Measurements from ENCODE around the gene SPRR3.

The SPRR3 gene, protein sequence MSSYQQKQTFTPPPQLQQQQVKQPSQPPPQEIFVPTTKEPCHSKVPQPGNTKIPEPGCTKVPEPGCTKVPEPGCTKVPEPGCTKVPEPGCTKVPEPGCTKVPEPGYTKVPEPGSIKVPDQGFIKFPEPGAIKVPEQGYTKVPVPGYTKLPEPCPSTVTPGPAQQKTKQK

DNA sequence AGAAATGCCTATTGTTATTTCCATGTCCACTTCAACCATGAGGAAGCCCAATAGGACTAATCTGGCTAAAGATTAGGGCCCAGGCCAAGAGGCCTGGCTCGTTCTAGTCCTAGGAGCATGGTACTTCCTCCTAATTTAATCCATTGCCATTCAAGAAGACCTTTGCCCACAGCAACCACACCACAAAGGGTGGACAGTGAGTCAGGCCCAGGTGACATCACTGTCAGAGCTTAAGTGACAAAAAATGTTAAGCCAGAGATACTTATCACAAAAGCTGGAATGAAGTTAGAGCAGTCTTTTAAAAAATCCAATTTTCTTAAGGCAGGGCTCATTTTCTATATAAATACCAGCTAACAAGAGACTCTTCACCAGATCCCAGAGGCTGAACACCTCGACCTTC is at the start of gene SPRR3:
TSS of gene SPRR3 (plus strand) at position 368 of the 400 bp plus-strand sequence. CDS start 1,272 bp downstream, outside the sequence.
- no peak for DNase-seq

DNA sequence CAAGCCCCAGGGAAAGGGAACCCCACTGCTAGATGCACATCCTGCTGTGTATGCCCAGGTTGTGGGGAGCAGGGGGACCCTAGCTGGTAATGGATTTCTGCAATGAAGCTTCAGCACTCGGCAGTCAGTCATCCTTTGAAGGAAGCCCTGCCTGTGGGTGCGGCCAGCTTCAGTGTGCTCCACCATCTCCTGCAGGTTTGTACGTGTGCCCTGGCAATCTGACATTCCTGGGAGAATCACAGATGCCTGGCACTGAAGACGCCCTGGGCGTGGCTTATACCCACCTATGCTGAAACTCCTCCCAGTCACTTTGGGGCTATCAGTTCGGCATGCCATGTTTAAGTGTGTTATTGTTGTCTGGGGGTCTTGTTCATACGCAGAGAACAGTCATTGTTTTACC is 47.8 kb upstream of the SPRR3 start:
- no peak for DNase-seq

DNA sequence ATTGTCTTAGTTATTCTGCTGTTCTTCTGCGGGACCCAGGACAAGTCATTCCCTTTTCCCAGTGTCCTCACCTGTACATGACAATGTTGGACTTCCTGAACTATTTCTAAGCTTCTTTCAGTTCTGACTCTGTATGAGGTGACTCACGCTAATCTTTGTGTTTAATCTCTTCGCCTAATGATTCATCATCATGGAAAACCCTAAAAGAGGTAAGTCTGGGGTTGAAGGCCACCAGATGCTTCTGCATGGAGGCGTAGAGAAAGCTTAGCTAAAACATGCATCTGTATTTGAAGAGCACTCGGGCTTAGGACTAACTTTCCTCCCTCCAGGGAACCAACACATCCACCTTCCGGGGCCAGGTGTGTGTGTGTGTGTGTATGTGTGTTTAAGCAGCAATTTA is 47.1 kb upstream of the SPRR3 start:
- no peak for DNase-seq

DNA sequence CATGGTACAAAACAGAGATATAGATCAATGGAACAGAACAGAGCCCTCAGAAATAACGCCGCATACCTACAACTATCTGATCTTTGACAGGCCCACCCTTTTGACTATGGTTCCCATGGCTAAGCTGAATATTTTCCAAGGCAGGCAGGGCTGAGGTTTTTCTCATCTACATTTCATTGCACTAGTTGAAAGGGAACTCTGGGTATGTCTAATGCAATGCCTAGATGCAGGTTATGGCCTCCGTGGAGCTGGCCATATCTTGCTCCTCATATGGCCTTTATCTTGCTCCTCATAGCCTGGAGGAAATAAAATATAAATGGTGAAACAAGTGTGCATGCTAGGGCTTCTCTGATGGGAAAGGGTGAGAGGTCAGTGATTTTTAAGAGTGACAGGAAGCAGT is 44.0 kb upstream of the SPRR3 start:
- no peak for DNase-seq

DNA sequence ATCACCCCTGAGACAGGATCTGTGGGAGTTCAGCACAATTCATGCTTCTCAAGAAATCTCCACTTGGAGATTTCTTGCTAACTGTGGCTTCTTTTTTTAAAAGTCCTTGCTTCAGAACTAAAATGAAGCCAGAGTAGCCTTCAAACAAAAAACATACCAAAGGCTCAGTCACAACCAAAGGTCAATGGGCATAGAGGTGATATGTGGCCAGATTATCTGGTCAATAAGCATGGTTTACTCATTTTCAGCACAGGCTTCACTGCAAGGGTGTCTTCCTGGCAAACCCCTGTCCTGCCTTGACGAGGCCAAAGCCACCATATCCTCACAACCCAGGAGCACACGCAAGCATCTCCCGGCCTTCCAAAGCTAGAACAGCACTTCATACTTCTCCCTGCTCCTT is 42.3 kb upstream of the SPRR3 start:
- DNase-seq = no peak

DNA sequence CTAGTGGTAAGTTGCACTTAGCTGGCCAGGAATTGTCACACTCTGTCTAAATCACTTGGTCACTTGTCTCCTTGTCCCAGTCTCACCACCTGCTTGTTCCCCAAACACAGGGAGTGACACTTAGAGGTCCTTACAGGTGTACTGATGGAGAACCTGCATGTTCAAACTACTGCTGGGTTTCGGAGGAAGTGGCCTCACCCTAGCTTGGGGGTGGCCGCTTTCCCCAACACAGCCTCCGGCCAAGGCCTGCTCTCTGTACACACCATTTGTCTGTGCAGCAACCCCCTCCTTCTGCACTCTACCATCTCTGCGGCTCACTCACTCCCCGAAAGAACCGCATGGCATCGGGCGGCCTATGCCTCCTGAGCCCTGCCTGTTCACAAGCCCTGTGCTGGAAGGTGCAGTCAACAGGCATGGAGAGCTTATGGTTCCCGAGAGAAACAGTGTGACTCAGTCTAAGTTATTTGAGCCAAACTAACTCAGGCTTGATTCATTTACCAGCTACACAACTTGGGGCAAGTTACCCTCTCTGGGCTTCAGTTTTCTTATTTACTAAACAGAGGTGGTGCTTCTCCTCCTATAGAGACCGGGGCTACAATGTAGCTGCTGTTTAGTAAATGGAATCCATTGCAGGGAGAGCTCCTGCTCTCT is 41.6 kb upstream of the SPRR3 start:
- no peak for DNase-seq

DNA sequence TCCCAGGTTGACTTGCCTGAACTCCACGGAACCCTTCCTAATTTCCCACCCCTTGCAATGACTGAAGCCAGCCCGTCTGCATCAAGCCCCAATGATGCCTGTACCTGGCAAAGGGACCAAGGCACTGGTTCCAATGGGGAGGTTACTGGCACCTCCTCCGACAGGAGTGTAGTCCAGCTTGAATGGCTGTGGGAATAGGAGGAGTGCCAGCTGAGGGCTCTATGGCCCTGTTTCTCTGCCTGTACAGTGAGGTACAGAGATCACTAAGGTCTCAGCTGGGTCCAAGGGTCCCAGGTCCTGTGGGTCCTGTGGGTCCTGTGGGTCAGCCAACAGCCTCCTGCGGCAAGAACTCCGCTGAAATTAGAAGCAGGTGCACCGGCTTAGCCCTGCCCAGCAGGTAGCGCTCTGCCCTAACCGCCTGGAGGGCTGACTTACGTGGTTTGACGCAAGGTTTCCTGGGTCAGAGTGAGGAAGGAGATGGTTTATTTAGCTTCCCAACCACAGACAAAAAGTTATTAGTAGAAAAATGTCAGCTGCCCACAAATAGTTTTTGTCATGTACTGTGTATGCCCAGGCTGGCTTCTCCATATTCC is 41.0 kb upstream of the SPRR3 start:
- no peak for DNase-seq

DNA sequence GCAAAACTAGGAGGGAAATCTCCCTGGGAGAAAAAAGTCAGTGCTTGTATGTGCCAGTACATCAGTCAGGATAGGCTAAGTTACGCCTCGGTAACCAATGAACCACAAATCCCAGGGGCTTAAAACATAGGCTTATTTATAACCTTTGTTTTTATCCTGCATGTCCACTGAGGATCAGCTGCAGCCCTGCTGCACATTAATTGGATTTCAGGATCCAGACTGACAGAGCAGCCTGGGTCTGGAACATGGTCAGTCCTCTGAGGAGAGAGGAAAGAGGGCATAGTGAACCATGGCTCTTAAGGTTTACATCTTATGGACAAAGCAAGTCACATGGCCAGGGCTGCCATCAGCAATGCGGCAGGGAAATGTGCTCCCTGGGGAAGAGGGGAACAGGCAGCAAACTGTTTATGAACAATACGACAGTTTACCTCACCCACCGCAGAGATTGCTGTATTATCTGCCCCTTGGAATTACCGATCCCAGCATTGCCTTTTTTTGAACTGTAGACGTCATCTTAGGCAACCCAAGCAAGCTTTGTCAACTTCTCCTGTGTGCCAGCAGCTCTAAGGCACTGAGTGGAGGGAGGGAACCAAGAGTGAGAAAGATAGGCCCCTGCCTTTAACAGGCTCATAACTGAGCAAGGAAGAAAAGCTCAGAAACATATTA is 40.2 kb upstream of the SPRR3 start:
- DNase-seq = no peak

DNA sequence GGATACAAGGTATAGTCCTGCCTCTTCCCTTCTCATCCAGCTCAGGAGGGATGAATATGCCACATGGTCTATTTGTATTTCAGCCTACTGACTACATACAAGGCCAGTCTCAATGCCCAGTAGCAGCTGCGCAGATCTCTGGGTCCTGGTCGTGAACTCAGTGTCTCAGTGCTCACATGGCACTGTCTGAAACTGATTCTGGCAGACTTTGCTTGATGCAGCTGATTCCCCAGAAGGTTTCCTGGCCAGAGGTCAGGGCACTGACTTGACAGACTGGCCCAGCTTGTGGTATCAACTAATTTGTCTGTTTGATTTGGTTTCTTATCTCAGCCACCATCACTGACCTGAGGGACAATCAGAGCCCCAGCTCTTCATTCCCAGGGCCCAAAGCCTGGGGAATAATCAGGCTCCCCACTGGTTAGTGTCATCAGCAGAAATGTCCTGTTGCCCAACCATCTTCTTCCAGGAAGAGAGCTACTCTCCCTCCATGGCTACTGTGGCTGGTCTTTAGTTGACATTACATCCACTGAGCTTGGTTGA is 38.6 kb upstream of the SPRR3 start:
- DNase-seq = no peak

DNA sequence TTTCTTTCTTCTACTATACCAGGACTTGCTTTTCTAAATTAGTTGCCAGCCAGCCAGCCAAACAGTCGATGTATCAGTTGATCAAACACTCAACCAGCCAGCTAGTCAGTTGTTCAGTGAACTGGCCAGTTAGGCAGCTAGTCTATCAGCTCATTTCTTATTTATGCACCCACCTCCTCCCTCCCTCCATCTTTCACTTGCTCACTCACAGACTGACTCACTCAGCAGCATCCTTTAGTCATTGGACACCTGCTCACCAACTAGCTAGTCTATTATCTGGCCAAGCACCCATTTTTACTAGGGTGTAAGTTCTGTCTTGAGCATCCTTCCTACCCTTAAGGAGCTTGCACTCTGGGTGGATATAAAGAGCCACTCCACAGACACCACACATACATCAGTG is 37.0 kb upstream of the SPRR3 start:
- DNase-seq = no peak

DNA sequence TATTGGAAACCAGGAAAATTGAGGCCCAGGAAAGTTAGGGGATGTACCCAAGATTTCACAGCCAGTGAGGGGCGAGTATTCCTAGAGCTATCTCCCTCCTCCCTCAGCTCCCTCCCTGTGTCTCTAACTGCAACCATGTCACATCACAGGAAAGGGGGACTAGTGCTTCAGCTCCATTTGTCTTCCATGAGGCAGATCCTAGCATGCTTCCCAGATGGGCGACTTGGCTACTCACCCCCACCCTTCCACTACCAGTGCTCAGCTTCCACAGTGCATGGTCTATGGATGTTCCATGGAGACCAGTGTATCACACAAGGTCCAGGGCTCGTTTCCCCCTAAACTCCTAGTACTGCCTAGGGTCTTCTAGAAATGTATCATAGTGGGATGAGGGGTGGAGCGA is 35.7 kb upstream of the SPRR3 start:
- DNase-seq = no peak

DNA sequence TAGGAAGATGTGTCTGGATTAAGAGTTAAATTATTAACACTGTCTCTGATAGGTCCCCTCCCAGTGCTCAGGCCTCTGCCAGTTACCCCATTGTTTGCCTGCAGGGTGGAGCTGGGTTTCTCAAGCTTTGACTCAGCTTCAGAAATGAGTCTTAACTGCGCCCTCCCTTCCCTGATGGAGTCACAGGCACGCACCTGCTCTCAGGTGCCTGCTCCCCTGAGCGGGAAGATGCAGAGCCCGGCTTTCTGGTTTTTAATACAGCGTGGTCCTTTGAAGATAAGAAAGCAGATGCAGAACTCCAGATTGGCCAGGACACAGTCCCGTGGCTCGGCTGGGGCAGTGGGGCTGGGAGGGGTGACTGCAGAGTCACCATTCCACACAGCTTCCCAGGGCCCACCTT is 34.3 kb upstream of the SPRR3 start:
- no peak for DNase-seq

DNA sequence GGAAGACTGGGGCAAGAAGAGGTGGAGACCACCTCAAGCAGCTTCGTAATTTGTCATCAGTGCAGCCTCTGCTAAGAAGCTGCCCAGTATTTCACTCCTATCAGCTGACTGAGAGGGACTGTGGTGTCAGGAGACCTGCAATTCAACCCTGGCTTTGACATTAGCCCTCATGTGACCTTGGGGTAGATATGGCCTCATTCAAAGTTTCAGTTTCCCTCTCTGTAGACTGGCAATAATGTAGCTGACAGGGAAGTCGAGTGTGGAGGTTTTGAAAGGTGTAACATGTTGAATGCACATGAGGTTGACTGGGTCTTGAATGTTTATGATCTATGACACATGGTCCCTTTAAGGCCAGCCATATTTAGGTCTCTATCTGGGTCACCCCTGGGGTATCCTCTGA is 33.3 kb upstream of the SPRR3 start:
- no peak for DNase-seq

DNA sequence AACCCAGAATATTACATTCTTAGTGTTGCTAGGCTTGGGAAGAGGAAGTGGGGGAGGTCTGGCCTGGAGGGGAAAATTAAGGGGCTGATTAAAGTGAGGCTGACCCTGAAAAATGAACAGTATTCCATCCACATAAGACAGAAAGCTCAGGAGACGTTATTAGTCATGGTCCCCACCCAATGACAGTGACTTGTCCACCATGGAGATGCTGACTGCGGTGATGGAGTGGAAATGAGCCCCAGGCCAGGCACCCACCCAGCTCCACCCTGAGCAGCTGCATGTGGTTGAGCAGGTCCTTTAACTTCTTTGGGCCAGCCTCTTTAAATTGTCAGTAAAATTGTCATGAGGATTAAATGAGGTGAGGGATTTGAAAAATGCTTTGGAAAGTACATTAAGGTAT is 32.5 kb upstream of the SPRR3 start:
- DNase-seq = no peak

DNA sequence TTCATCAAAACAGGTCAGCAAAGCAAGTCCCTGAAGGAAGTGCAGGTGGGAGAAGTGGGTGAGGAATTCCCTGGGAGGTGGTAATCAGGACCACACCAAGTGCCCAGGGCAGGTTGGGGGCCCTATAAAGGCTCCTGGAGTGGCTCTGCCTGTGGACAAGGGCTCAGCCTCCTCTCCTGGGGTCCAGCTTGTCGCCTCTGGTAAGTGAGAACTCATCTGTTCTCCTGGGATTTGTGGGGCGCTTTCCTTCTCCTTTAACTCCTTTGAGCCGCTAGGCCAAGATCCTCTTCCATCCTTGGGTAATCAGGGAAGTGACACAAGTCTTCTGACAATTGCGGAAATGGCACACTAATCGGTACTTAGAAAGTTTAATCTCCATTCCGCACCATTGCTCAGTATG is 31.1 kb upstream of the SPRR3 start, which contains the start of gene SPRR4:
TSS of gene SPRR4 (plus strand) at position 154 of the 400 bp plus-strand sequence. CDS start 1,243 bp downstream, outside the sequence.
- no peak for DNase-seq

DNA sequence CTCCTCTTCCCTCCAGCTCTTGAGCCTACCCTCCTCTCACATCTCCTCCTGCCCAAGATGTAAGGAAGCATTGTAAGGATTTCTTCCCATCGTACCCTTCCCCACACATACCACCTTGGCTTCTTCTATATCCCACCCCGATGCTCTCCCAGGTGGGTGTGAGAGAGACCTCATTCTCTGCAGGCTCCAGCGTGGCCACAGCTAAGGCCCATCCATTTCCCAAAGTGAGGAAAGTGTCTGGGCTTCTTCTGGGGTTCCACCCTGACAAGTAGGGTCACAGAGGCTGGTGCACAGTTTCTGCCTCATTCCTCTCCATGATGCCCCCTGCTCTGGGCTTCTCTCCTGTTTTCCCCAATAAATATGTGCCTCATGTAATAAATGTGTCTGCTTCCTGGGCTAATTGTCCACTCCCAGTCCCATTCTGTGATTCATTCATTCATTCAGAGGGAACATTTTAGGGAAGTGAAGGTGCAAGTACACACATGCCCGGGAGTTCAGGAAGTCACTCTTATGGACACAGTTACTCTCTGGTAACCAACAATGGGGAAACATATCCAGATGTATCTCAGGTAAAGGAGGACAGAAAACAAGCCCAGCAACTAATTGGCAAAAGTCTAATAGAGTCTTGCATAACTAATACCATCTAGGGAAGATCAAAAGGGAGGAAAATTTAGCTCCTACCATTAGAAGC is 29.2 kb upstream of the SPRR3 start:
- DNase-seq = no peak

DNA sequence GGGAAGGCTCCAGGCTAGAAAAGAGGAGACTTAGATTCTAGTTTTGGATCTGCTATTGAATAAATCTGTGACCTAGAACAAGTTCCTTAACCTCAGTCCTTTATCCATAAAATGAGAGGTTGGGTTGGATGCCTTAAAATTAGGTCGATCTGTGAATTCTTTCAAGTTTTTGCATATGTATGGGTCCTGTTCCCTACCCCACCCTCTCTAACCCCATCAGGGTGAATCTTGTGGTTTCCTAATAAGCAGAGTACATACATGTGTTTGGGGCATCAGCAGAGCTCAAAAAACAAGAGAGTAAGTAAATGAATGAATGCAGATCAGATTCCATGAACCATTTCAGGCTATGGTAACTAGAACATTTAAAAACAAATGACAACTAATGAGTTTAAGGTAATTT is 24.9 kb upstream of the SPRR3 start:
- no peak for DNase-seq

DNA sequence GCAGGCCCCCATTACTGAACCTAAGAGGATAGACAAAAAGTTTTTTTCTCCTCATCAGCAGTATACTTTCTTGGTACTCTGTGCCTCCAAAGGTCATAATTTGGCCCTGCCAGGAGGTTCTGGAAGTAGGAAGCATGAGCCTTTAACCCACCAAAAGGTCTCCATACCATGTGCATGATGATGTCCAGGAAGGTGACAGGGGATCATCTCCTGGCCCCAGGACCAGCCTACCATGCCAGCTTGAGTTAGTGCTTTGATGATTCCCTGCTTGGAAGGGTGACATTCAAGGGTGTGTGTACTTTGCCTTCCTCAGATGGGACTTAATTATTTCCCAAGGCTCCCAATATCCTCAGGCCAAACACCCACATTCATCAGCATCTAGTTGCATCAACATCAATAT is 23.9 kb upstream of the SPRR3 start:
- no peak for DNase-seq

DNA sequence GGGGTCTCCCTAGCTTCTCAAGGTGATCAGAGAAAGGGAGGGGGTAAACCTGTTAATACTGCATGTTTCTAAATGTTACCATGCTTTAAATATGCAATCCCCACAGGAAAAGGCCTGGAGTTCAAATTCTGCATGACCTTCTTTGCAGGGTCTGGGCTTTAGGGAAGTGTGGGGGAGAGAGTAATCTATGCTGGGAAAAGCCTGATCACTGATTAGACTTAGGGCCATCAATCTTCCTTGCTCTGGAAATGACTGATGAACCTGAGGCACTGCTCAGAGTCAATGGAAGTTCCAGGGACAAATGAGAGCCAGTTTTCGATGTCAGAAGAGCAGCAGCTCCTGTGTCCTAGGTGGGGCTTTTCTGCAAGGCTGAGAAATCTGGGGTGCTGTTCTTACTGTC is 20.9 kb upstream of the SPRR3 start:
- DNase-seq = no peak

DNA sequence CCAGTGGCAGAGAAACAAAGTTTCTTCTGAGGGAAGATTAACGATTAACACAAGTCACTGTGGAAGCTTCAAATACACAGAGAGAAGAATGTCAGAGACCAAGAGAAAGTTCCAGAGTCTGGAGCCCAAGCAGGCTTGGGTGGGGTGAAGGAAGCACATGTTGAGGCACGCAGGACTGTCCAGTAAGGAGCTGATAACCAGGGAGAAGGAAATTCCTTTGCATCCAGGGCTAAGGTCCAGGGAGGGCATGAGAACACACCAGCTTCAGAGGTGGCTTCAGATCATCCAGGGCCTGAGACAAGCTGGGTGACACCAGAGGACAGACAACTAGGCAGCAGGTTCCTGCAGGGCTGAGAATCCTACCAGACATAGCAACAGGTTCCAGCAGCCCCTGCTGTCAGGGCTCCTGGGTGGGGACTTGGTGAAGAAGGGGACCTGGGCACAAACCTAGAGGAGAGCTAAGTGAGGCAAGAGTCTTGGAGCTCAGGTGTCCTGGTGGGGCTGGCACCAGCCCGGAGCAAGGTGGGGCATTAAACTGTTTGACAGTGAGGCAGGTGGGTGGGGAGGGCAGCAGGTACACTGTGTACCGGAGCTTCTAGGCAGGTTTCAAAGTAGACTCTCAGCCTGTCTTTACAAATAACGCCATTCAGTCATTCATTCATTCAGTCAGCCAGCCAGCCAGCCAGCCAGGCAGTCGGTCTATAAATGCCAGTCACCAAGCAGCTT is 20.2 kb upstream of the SPRR3 start:
- DNase-seq = no peak

DNA sequence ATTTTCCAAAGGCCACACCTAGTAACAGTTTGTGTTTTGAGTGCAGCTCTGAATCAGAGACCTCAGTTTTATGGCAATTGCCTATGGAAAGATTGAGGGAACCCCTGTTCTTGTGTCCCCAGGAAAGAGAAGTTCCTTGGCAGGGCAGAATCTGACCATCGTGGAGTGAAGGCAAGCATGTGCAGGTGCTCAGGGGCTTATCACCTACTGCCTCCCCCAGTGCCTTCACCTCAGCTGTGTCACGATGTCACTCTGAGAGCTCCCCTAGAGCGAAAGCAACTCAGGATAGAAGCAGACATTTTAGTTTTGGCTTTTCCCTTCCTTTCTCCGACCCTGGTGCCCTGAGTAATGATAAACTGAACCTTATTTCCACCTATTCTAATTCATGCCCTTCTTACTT is 19.5 kb upstream of the SPRR3 start:
- no peak for DNase-seq

DNA sequence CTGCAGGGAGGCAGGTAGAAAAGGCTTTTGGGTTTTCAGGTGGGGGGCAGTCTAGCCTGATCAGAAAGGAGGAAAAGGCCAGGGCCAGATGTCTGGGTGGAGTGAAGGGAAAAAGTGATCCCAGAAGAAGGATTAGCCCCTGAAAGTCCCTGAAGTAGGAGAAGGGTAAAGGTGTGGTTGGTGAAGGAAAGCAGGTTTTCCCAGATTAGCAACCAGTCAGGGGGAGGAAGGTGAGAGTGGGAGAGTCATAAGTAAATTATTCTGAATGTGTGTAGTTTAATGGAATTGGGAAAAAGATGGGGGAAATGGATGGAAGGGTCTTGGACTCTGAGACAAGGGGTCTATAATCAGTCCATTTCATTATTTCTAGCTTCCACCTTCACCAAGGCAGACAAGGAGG is 18.3 kb upstream of the SPRR3 start:
- DNase-seq = no peak

DNA sequence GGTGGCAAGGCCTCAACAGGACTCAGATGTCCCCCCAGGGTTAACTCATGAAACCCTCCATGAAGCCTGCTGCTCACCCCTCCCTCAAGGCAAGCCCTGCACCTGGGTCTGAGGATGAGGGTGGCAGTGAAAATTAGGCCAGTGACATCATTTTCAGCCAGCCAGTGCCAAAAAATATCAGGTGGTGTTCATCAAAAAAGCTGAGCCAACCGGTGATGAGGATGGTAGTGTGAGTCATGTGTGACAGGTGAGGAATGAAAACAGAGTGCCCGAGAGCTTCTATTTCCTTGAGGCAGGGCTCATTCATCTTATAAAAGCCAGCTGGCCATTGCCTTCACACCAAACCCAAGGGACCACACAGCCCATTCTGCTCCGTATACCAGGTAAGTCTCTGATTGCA is 17.8 kb upstream of the SPRR3 start, which contains the start of gene SPRR1A:
TSS of gene SPRR1A (plus strand) at position 339 of the 400 bp plus-strand sequence. CDS start 1,150 bp downstream, outside the sequence.
- DNase-seq = no peak

Measured in NCI-H187 treated with DMSO at 0.1 percent for 48 hours (cell line).